IMR-90 (cell line): ENCODE measurements around the gene CNP.

Source experiments
- MAZ ChIP-seq: IDR thresholded peaks from 2 replicates; pipeline ENCODE4 v1.6.1; 2012; ENCODE audit warnings: low read depth, mild to moderate bottlenecking, low read length, improper control_type of control experiment, moderate library complexity, borderline replicate concordance
- RFX5 ChIP-seq: IDR thresholded peaks from 2 replicates; pipeline ENCODE4 v1.8.0; 2012; ENCODE audit warnings: low read depth, mild to moderate bottlenecking, low read length, moderate library complexity
- TF ChIP-seq, protein P1 (sequence below): conservative IDR thresholded peaks from 2 replicates; pipeline ENCODE4 v1.5.1; 2012; ENCODE audit warnings: mild to moderate bottlenecking, low read depth, low read length, improper control_type of control experiment

GRCh38 chr17:41942626-41943373, 23.8 kb upstream of the CNP start:
- TF ChIP-seq MAZ (no peak), RFX5 (no peak)
- TF ChIP-seq, protein P1, sequence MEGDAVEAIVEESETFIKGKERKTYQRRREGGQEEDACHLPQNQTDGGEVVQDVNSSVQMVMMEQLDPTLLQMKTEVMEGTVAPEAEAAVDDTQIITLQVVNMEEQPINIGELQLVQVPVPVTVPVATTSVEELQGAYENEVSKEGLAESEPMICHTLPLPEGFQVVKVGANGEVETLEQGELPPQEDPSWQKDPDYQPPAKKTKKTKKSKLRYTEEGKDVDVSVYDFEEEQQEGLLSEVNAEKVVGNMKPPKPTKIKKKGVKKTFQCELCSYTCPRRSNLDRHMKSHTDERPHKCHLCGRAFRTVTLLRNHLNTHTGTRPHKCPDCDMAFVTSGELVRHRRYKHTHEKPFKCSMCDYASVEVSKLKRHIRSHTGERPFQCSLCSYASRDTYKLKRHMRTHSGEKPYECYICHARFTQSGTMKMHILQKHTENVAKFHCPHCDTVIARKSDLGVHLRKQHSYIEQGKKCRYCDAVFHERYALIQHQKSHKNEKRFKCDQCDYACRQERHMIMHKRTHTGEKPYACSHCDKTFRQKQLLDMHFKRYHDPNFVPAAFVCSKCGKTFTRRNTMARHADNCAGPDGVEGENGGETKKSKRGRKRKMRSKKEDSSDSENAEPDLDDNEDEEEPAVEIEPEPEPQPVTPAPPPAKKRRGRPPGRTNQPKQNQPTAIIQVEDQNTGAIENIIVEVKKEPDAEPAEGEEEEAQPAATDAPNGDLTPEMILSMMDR, result no peak
